Caco-2 (cell line): ENCODE results near the gene LRRC51. TPM values are rescaled to one million over a fixed set of nuclear protein-coding genes. Genes with fewer than 3 reads are reported as not detected.

Experiments used
- BruUV-seq: library from RNA; stranded (reverse); fragments of 400-500 nt; replicated peaks from 2 replicates; lab custom pipeline; 2021; lab: Mats Ljungman, UMichigan
- CTCF ChIA-PET: fragments of 300-600 bp; sonication (Branson Sonifier 250); formaldehyde crosslinking; loops from one replicate; lab custom pipeline; 2022; ENCODE audit warnings: antibody characterized with exemption; lab: Charles Lee
- POLR2A ChIA-PET: fragments of 300-600 bp; sonication (Branson Sonifier 250); formaldehyde crosslinking; loops from one replicate; lab custom pipeline; 2022; ENCODE audit warnings: antibody characterized with exemption; lab: Charles Lee
- DNase-seq, 2 experiments: peaks; one replicate each; pipeline versions ENCODE4 v3.0.0 to v3.0.0-alpha.2; 2020 to 2022
- H3K27me3 ChIP-seq: replicated peaks from 2 replicates; pipeline ENCODE4 v1.6.0; 2011; ENCODE audit warnings: low read length; ENCODE audit not compliant: control insufficient read depth, insufficient read depth
- H3K36me3 ChIP-seq: 2 replicates; pipeline ENCODE4 v1.5.1; 2011; ENCODE audit warnings: low read length; ENCODE audit not compliant: control insufficient read depth, insufficient read depth
- H3K4me1 ChIP-seq: fragments of 250-450 bp; sonication (Bioruptor Pico); 2 replicates; pipeline ENCODE4 v1.5.1; 2020; ENCODE audit warnings: mild to moderate bottlenecking
- H3K4me3 ChIP-seq: 2 replicates; pipeline ENCODE4 v1.5.1; 2011; ENCODE audit warnings: low read depth, mild to moderate bottlenecking, control low read depth, low read length
- H3K9me3 ChIP-seq: fragments of 250-450 bp; sonication (Bioruptor Pico); 2 replicates; pipeline ENCODE4 v1.5.1; 2020; ENCODE audit warnings: mild to moderate bottlenecking, moderate library complexity
- H3K27ac Mint-ChIP-seq: one replicate; pipeline ENCODE4 v1.8.0; 2022; ENCODE audit warnings: mixed read lengths; ENCODE audit not compliant: unreplicated experiment
- H3K27me3 Mint-ChIP-seq: one replicate; pipeline ENCODE4 v1.8.0; 2022; ENCODE audit warnings: mixed read lengths; ENCODE audit not compliant: insufficient read depth, unreplicated experiment
- H3K36me3 Mint-ChIP-seq: one replicate; pipeline ENCODE4 v1.8.0; 2022; ENCODE audit warnings: mild to moderate bottlenecking, mixed read lengths; ENCODE audit not compliant: insufficient read depth, unreplicated experiment
- H3K4me1 Mint-ChIP-seq: one replicate; pipeline ENCODE4 v1.8.0; 2022; ENCODE audit warnings: low read depth, mixed read lengths; ENCODE audit not compliant: unreplicated experiment
- H3K4me3 Mint-ChIP-seq: one replicate; pipeline ENCODE4 v1.8.0; 2022; ENCODE audit warnings: mild to moderate bottlenecking, moderate library complexity, mixed read lengths; ENCODE audit not compliant: unreplicated experiment
- H3K9me3 Mint-ChIP-seq: one replicate; pipeline ENCODE4 v1.8.0; 2022; ENCODE audit warnings: mixed read lengths; ENCODE audit not compliant: unreplicated experiment
- intact Hi-C: fragments of 100-400 bp; cut with micrococcal nuclease; formaldehyde crosslinking; loops from one replicate; pipeline ENCODE4 v1.10.0; 2022; ENCODE audit not compliant: unreplicated experiment
- total RNA-seq: library from RNA; stranded (reverse); gene quantifications from 2 replicates; pipeline ENCODE4 v1.2.3, GENCODE V29; 2022
- TF ChIP-seq, protein P1 (sequence below), 2 experiments: fragments of 200-600 bp in 1 of 2; IDR thresholded peaks; 1 replicate in 1 of 2; 2 replicates in 1 of 2; pipeline versions ENCODE4 v1.5.1 to v1.8.0; 2011 to 2022; ENCODE audit warnings: antibody characterized with exemption in 1 of 2, control low read depth in 1 of 2, inconsistent platforms in 1 of 2, low read depth in 1 of 2, low read length in 1 of 2, mild to moderate bottlenecking in 1 of 2, moderate library complexity in 1 of 2; ENCODE audit not compliant: insufficient read depth in 1 of 2, severe bottlenecking in 1 of 2, unreplicated experiment in 1 of 2

The LRRC51 gene
- total RNA-seq, 1 experiment from 2014 or later = 13.8 TPM

DNA sequence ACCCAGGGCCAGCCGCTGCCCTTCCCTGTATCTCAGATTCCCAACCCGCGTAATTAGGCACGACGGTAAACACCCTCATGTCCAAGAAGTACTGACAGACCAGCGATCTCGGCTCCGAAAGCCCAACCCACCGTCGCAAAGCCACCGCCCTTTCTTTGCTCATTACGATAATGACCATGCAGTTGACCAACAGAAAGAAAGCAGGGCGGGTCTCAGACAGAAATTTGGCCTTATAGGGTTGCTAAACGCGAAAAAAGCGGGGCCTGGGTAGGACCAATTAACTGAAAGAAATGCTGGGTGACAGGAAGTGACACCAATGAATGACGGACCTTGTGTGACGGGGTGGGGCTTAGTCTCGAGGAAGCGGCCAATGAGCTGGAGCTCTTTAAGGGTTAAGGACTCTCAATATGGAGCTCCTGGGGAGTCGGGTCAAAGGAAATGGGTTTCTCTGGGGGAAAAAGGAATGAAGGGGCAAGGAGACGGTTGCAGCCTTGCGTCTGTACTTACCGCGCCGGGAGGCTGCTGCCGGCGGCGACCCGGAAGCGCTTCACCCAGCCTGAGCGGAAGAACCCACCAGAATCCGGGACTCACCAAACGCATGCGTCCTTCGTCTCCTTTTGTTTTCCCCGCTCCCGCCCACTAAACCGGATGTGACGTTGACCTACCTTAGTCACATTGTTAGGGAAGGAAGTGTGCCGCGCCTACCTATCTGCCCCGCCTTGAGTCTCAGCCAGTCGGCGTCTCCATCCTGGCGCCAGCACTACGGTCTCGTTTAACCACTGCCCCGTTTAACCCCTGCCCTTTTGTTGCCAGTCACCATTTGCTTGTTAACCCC, 31.7 kb downstream of the LRRC51 start, which contains the start of gene ANAPC15:
ANAPC15 (minus strand) TSS at position 553 of the 835 bp plus-strand sequence. CDS start 1,419 bp downstream, outside the sequence.
- ChIA-PET CTCF (interaction anchor here (0.6 to 1.9 kb wide), 11 partner anchors 10 to 312 kb away, joined by 3 to 13 read pairs (median 4); no protein-coding TSS in a partner anchor), POLR2A (interaction anchor here (0.5 to 1.8 kb wide), 21 partner anchors 8 to 674 kb away, joined by 3 to 15 read pairs (median 4); partner anchors contain the start of genes FOLR1 and NADSYN1)
- Mint-ChIP-seq H3K36me3 (peaks cover 20% of the 10 kb centered on the region), H3K4me1 (no peaks in the 10 kb centered on the region), H3K27ac (peak within 1 kb of the TSS; percentile 100), H3K4me3 (peak within 1 kb of the TSS; percentile 94), H3K27me3 (no peaks in the 10 kb centered on the region), H3K9me3 (no peaks in the 10 kb centered on the region)
- DNase-seq = peak; percentile 99 to 100
- peak within 1 kb of the TSS; percentile 52 for H3K4me3 ChIP-seq
- BruUV-seq = no TSS peak
- TF ChIP-seq, protein P1, sequence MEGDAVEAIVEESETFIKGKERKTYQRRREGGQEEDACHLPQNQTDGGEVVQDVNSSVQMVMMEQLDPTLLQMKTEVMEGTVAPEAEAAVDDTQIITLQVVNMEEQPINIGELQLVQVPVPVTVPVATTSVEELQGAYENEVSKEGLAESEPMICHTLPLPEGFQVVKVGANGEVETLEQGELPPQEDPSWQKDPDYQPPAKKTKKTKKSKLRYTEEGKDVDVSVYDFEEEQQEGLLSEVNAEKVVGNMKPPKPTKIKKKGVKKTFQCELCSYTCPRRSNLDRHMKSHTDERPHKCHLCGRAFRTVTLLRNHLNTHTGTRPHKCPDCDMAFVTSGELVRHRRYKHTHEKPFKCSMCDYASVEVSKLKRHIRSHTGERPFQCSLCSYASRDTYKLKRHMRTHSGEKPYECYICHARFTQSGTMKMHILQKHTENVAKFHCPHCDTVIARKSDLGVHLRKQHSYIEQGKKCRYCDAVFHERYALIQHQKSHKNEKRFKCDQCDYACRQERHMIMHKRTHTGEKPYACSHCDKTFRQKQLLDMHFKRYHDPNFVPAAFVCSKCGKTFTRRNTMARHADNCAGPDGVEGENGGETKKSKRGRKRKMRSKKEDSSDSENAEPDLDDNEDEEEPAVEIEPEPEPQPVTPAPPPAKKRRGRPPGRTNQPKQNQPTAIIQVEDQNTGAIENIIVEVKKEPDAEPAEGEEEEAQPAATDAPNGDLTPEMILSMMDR (IDR thresholded peaks at IDR 0.05; ENCODE audit: insufficient read depth in 1 of 2, low read depth in 1 of 2, low read length in 1 of 2, severe bottlenecking in 1 of 2, unreplicated experiment in 1 of 2) = no peak
- no peaks in the 10 kb centered on the region for H3K9me3 ChIP-seq
- intact Hi-C loops = loop anchor here (1.0 to 2.0 kb wide), 7 partner anchors 9 to 111 kb away; partner anchors contain the start of genes LAMTOR1, LRRC51 and NUMA1
- H3K36me3 ChIP-seq = peaks cover 6% of the 10 kb centered on the region
- H3K4me1 ChIP-seq = peaks cover 9% of the 10 kb centered on the region
- H3K27me3 ChIP-seq = no peaks in the 10 kb centered on the region

DNA sequence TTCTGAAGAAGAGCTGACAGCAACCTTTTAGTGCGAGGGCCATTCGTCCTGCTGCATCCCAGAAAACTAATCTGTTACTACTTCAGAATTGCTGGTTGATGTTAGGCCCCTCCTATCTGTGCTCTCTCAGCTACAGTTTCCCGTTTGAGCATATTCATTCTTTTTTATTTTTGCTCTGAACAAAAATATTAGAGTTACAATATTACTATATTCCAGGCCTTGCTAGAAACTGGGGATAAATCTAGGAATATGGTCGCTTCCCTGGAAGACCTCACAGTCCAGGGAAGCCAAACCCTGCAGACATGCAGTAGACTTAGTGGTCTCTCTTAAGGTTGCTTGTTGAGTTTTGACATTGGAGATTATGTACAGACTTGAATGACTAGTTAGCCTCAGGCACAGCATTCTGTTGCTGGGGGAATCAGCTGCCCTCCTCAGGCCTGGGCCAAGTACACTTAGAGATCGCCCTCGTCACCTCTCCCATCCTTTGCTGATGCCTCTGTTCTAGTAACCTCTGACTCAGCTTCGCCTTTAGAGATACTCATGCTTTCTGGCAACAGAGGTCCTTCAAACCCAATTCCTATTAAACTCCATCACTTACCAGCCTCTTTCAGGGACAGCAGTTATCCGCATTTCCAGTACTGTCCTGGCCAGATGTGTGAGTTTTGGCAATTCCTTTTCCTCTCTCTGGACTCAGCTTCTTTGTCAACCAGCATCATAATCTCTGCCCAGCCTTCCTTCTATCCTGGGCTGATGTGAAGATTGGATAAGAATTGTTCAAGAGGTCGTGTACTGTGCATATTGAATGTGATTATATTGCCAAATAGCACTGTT, 32.5 kb downstream of the LRRC51 start:
- peak overlapping the region; percentile 49 for H3K4me3 ChIP-seq
- peaks cover 6% of the 10 kb centered on the region for H3K36me3 ChIP-seq
- H3K27ac Mint-ChIP-seq = peak overlapping the region; percentile 100
- intact Hi-C loops = loop anchor here (1.0 to 2.0 kb wide), 7 partner anchors 10 to 110 kb away; partner anchors contain the start of genes LAMTOR1, LRRC51 and NUMA1
- H3K4me3 Mint-ChIP-seq = peak overlapping the region; percentile 94
- no peaks in the 10 kb centered on the region for H3K9me3 ChIP-seq
- TF ChIP-seq, protein P1 (IDR thresholded peaks at IDR 0.05; ENCODE audit: insufficient read depth in 1 of 2, low read depth in 1 of 2, low read length in 1 of 2, severe bottlenecking in 1 of 2, unreplicated experiment in 1 of 2) = no peak
- ChIA-PET CTCF (interaction anchor here (0.6 to 1.9 kb wide), 11 partner anchors 9 to 313 kb away, joined by 3 to 13 read pairs (median 4); no protein-coding TSS in a partner anchor), POLR2A (interaction anchor here (0.5 to 1.8 kb wide), 19 partner anchors 9 to 673 kb away, joined by 3 to 15 read pairs (median 4); partner anchors contain the start of genes FOLR1 and NADSYN1)
- no peaks in the 10 kb centered on the region for H3K27me3 Mint-ChIP-seq
- H3K27me3 ChIP-seq = no peaks in the 10 kb centered on the region
- H3K4me1 ChIP-seq = peaks cover 9% of the 10 kb centered on the region
- H3K4me1 Mint-ChIP-seq = no peaks in the 10 kb centered on the region
- peak in 1 of 2 experiments; percentile 35 for DNase-seq
- BruUV-seq = TSS peak; percentile 100
- peaks cover 20% of the 10 kb centered on the region for H3K36me3 Mint-ChIP-seq
- no peaks in the 10 kb centered on the region for H3K9me3 Mint-ChIP-seq
